ENCODE measurements around the gene SPANXA1. TPM values are rescaled to one million over a fixed set of nuclear protein-coding genes. Genes with fewer than 3 reads are reported as not detected.

Gene SPANXA1
- 0.14 to 0.25 TPM (median 0.17 TPM) in 3 of 5 replicates, not detected in the others for total RNA-seq (2022; extraction: Qiagen RNA extraction)

GRCh38 chrX:141584638-141585037 is at the start of gene SPANXA1:
SPANXA1 (minus strand) TSS chrX:141584738; CDS start chrX:141584678, 60 bp downstream.

GRCh38 chrX:141589408-141589807 is 4.9 kb upstream of the SPANXA1 start, which contains the start of gene SPANXA2:
SPANXA2 (plus strand) TSS chrX:141589708; CDS start chrX:141589768, 60 bp downstream.

Other genes starting within 250 kb of the SPANXA1 start
- 0.14 to 0.25 TPM (median 0.17 TPM) in 3 of 5 replicates, not detected in the others for gene SPANXA2, start 5.0 kb upstream of the SPANXA1 start, total RNA-seq (2022; extraction: Qiagen RNA extraction)
- gene SPANXD, start 114.0 kb upstream of the SPANXA1 start, total RNA-seq (2022; extraction: Qiagen RNA extraction), result 0.15 TPM in 1 of 5 replicates, not detected in the others

Data from A549 treated with dexamethasone at 1 μM for 4 hours (cell line).